Transverse colon (tissue), 3 donors: ENCODE results near the gene COL6A5.

Experiments
- CTCF ChIP-seq, 5 experiments: fragments of 200-600 bp in 3 of 5; fragments of 450-650 bp in 2 of 5; sonication (generic) in 3 of 5; IDR thresholded peaks; 1 replicate in 2 of 5; 2 replicates in 3 of 5; pipeline ENCODE4 v1.5.1; 2016 to 2017; ENCODE audit warnings: antibody characterized with exemption in 5 of 5, inconsistent platforms in 3 of 5, mild to moderate bottlenecking in 2 of 5, moderate library complexity in 1 of 5
- POLR2A ChIP-seq: fragments of 450-650 bp; IDR thresholded peaks from one replicate; pipeline ENCODE4 v1.6.1; 2016; ENCODE audit warnings: antibody characterized with exemption, mild to moderate bottlenecking, moderate library complexity

GRCh38 chr3:130374908-130375307 is 29.4 kb downstream of the COL6A5 start:
- no peak for TF ChIP-seq CTCF (IDR thresholded peaks at IDR 0.05)
- TF ChIP-seq POLR2A: no peak
